IMR-90 (cell line): ENCODE data around the gene PHAF1. TPM values are rescaled to one million over a fixed set of nuclear protein-coding genes. Genes with fewer than 3 reads are reported as not detected.

ENCODE experiments used
- ATAC-seq: fragments of 200-7000 bp; cut with Tn5 transposase; 2 replicates; pipeline ENCODE4 v1.9.1; 2020; ENCODE audit warnings: low read depth, mild to moderate bottlenecking, moderate library complexity
- BruUV-seq: library from RNA; stranded (reverse); fragments of 400-500 nt; replicated peaks from 2 replicates; lab custom pipeline; 2021; lab: Mats Ljungman, UMichigan
- CTCF ChIA-PET: fragments of 300-600 bp; formaldehyde crosslinking; extraction: SDS; loops from one replicate; lab custom pipeline; 2021; ENCODE audit warnings: antibody characterized with exemption; lab: Yijun Ruan, JAX
- POLR2A ChIA-PET: fragments of 300-600 bp; sonication (Branson Sonifier 250); formaldehyde crosslinking; loops from one replicate; lab custom pipeline; 2022; ENCODE audit warnings: antibody characterized with exemption; ENCODE audit not compliant: unreplicated experiment; lab: Charles Lee
- DNase-seq: peaks from one replicate; pipeline ENCODE4 v3.0.0; 2013
- H2AFZ ChIP-seq: replicated peaks from 2 replicates; pipeline ENCODE3; 2013; ENCODE audit warnings: low read length, mild to moderate bottlenecking; ENCODE audit not compliant: poor library complexity
- H2AK5ac ChIP-seq: 2 replicates; pipeline ENCODE4 v1.6.1; 2013; ENCODE audit warnings: low read depth, low read length, inconsistent platforms
- H2AK9ac ChIP-seq: replicated peaks from 2 replicates; pipeline ENCODE3; 2013; ENCODE audit warnings: mild to moderate bottlenecking, low read depth, low read length, moderate library complexity; ENCODE audit not compliant: poor library complexity
- H2BK120ac ChIP-seq: 2 replicates; pipeline ENCODE4 v1.6.1; 2013; ENCODE audit warnings: low read depth, low read length, inconsistent platforms
- H2BK15ac ChIP-seq: 3 replicates; pipeline ENCODE4 v1.6.1; 2013; ENCODE audit warnings: low read depth, low read length, inconsistent platforms
- H2BK20ac ChIP-seq: 2 replicates; pipeline ENCODE4 v1.6.1; 2013; ENCODE audit warnings: low read depth, mild to moderate bottlenecking, inconsistent platforms, low read length, moderate library complexity
- H2BK5ac ChIP-seq: 2 replicates; pipeline ENCODE4 v1.6.1; 2013; ENCODE audit warnings: mild to moderate bottlenecking, low read depth, low read length, inconsistent platforms; ENCODE audit not compliant: poor library complexity, severe bottlenecking
- H3K14ac ChIP-seq: replicated peaks from 2 replicates; pipeline ENCODE4 v1.6.1; 2013; ENCODE audit warnings: low read depth, low read length, inconsistent platforms
- H3K18ac ChIP-seq: 2 replicates; pipeline ENCODE4 v1.6.1; 2013; ENCODE audit warnings: low read depth, low read length, control low read depth
- H3K23ac ChIP-seq: 2 replicates; pipeline ENCODE4 v1.6.1; 2013; ENCODE audit warnings: low read depth, low read length, inconsistent platforms
- H3K27ac ChIP-seq: 2 replicates; pipeline ENCODE4 v1.5.1; 2013; ENCODE audit warnings: mild to moderate bottlenecking, control low read depth, low read length; ENCODE audit not compliant: insufficient read depth
- H3K27me3 ChIP-seq: 2 replicates; pipeline ENCODE4 v1.6.1; 2013; ENCODE audit warnings: low read length; ENCODE audit not compliant: control insufficient read depth, insufficient read depth
- H3K36me3 ChIP-seq: 2 replicates; pipeline ENCODE4 v1.6.1; 2013; ENCODE audit warnings: low read length, mixed read lengths; ENCODE audit not compliant: control insufficient read depth, insufficient read depth
- H3K4ac ChIP-seq: 2 replicates; pipeline ENCODE4 v1.6.1; 2013; ENCODE audit warnings: low read depth, low read length, inconsistent platforms
- H3K4me1 ChIP-seq: 2 replicates; pipeline ENCODE4 v1.6.1; 2013; ENCODE audit warnings: low read length, mixed read lengths; ENCODE audit not compliant: control insufficient read depth, insufficient read depth
- H3K4me2 ChIP-seq: 2 replicates; pipeline ENCODE4 v1.6.1; 2013; ENCODE audit warnings: low read depth, mild to moderate bottlenecking, control low read depth, low read length, moderate library complexity
- H3K4me3 ChIP-seq: 2 replicates; pipeline ENCODE4 v1.5.1; 2013; ENCODE audit warnings: low read depth, mild to moderate bottlenecking, control low read depth, low read length, moderate library complexity; ENCODE audit not compliant: insufficient read depth
- H3K56ac ChIP-seq: 2 replicates; pipeline ENCODE4 v1.6.1; 2013; ENCODE audit warnings: low read length, inconsistent platforms; ENCODE audit not compliant: insufficient read depth; ENCODE audit errors: extremely low read depth
- H3K79me1 ChIP-seq, 2 experiments: 2 replicates each; pipeline ENCODE4 v1.6.1; 2013; ENCODE audit warnings: low read length in 2 of 2, inconsistent platforms in 1 of 2, low read depth in 1 of 2
- H3K9ac ChIP-seq: 2 replicates; pipeline ENCODE4 v1.6.1; 2013; ENCODE audit warnings: low read depth, low read length, control low read depth
- H3K9me1 ChIP-seq: 2 replicates; pipeline ENCODE4 v1.6.1; 2013; ENCODE audit warnings: low read length, inconsistent platforms; ENCODE audit not compliant: insufficient read depth
- H3K9me3 ChIP-seq: 2 replicates; pipeline ENCODE4 v1.6.1; 2013; ENCODE audit warnings: low read length; ENCODE audit not compliant: control insufficient read depth, insufficient read depth
- H4K20me1 ChIP-seq: 2 replicates; pipeline ENCODE4 v1.6.1; 2013; ENCODE audit warnings: low read length, inconsistent platforms; ENCODE audit not compliant: insufficient read depth
- H4K5ac ChIP-seq: 2 replicates; pipeline ENCODE4 v1.6.1; 2013; ENCODE audit warnings: mild to moderate bottlenecking, low read depth, low read length, control low read depth
- H4K8ac ChIP-seq, 2 experiments: 2 replicates each; pipeline ENCODE4 v1.6.1; 2013; ENCODE audit warnings: low read depth in 2 of 2, low read length in 2 of 2, control low read depth in 1 of 2, inconsistent platforms in 1 of 2
- H4K91ac ChIP-seq: 2 replicates; pipeline ENCODE4 v1.6.1; 2013; ENCODE audit warnings: low read depth, low read length, inconsistent platforms; ENCODE audit not compliant: insufficient read depth
- SMC3 ChIP-seq: fragments of 150-350 bp; IDR thresholded peaks from 2 replicates; pipeline ENCODE4 v1.6.1; 2016; ENCODE audit warnings: low read depth, mild to moderate bottlenecking, antibody characterized with exemption, low read length, moderate library complexity
- WGBS, 2 experiments: methylation state at CpG; one replicate each; pipeline versions ENCODE4 v1.1.5 to v1.1.7; 2013; ENCODE audit warnings: missing lambda C conversion rate in 2 of 2; ENCODE audit not compliant: insufficient read length in 1 of 2; ENCODE audit errors: extremely low coverage in 2 of 2; 5-methylcytosine and 5-hydroxymethylcytosine counted together
- dilution Hi-C: fragments of 300-500 bp; cut with HindIII; formaldehyde crosslinking; loops from one replicate; pipeline ENCODE4 v1.14.3; 2018; ENCODE audit warnings: low sequenced_read_pairs; ENCODE audit not compliant: unreplicated experiment
- in situ Hi-C: fragments of 300-500 bp; cut with MboI; formaldehyde crosslinking; loops from 3 replicates; pipeline ENCODE4 v1.14.3; 2019; ENCODE audit warnings: low sequenced_read_pairs, inconsistent platforms, mixed read lengths
- intact Hi-C: fragments of 100-400 bp; cut with micrococcal nuclease; formaldehyde crosslinking; loops from 2 replicates; pipeline ENCODE4 v1.10.0; 2022
- polyA plus RNA-seq, 3 experiments: library from polyadenylated mRNA; depleted of rRNA; stranded (reverse); fragments of >200 nt; gene quantifications; 2 replicates each; pipeline ENCODE4 v1.2.3, GENCODE V29; 2012; ENCODE audit warnings: low replicate concordance in 1 of 3
- total RNA-seq: library from RNA; depleted of rRNA; stranded (reverse); fragments of >200 nt; gene quantifications from 2 replicates; pipeline ENCODE4 v1.2.3, GENCODE V29; 2012

The PHAF1 gene
- total and polyA plus RNA-seq, 2 of the 4 experiments (the other 2 are of a cell fraction) = 14.0 to 19.8 TPM

DNA sequence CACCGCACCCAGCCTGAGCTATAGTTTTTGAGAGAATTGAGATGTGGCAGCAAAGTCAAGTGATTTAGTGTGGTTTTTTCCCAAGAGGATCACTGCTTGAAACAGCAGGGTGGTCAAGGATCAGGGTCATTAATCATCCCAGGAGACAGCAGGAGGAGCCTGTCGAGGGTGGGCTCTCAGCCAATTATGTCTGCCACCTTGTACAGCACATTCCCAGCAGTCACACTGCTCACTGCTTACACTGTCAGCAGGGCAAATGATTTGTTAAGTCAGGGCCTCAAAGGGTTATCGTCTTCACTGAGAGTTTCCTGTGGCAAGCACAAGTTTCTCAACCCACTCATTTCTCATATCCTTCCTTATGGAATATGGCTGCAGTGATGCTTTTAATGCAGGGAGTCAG is 27.9 kb downstream of the PHAF1 start:
- no TSS peak for BruUV-seq
- dilution Hi-C loops (no loop called here), in situ Hi-C loops (no loop called here), intact Hi-C loops (no loop called here)
- Histone ChIP-seq H2BK120ac (no peak overlapping the region), H3K23ac (no peak overlapping the region), H4K8ac (no peak overlapping the region), H4K20me1 (no peaks in the 10 kb centered on the region), H3K79me1 (peaks cover 0 to 5% of the 10 kb centered on the region in 2 experiments; a peak in 1 of 4 replicates), H3K14ac (no peak overlapping the region), H4K91ac (no peak overlapping the region), H2AK5ac (no peak overlapping the region), H3K27me3 (no peaks in the 10 kb centered on the region), H3K4ac (no peak overlapping the region), H2BK15ac (no peak overlapping the region), H3K4me2 (no peak overlapping the region), H3K4me1 (no peaks in the 10 kb centered on the region), H3K9ac (no peak overlapping the region), H2BK20ac (no peak overlapping the region), H2AFZ (no peak overlapping the region), H3K27ac (no peak overlapping the region), H3K4me3 (no peak overlapping the region), H4K5ac (no peak overlapping the region), H2AK9ac (no peak overlapping the region), H3K18ac (no peak overlapping the region), H3K56ac (no peak overlapping the region), H2BK5ac (no peak overlapping the region), H3K36me3 (peaks cover 53% of the 10 kb centered on the region), H3K9me3 (no peaks in the 10 kb centered on the region), H3K9me1 (peaks cover 3% of the 10 kb centered on the region)
- WGBS, 2 experiments = no CpG with 5 or more reads among the region's 3 CpGs
- POLR2A ChIA-PET = no interaction called here
- ATAC-seq (no peak), DNase-seq (peak; percentile 31)
- CTCF ChIA-PET = interaction anchor here (1.5 to 1.6 kb wide), 2 partner anchors 17 to 119 kb away, joined by 3 to 8 read pairs; no protein-coding TSS in a partner anchor
- no peak for TF ChIP-seq SMC3
